D341Med (cell line): ENCODE measurements around the gene MEF2C.
"Not testable (repeated sequence)": the region's sequence is repeated elsewhere in the genome, so short reads cannot be mapped to it uniquely, and the experiment has no call there.

Experiments
- DNase-seq: peaks from one replicate; pipeline ENCODE4 v3.0.0; 2012; ENCODE audit warnings: low spot score

The MEF2C gene

GRCh38 chr5:88883059-88883835, at the start of gene MEF2C:
TSS of gene MEF2C (minus strand) at chr5:88883184. CDS start at chr5:88823788, 59,396 bp downstream.
- DNase-seq: peak; percentile 76

- DNase-seq: no peak
Measured at GRCh38 chr5:88932541-88932940, 49.6 kb upstream of the MEF2C start.

GRCh38 chr5:88930335-88930734, 47.4 kb upstream of the MEF2C start:
- DNase-seq: no peak

- DNase-seq: no peak
Measured at GRCh38 chr5:88929385-88929784, 46.4 kb upstream of the MEF2C start.

- DNase-seq: no peak
Measured at GRCh38 chr5:88926774-88927173, 43.8 kb upstream of the MEF2C start.

- DNase-seq: no peak
Measured at GRCh38 chr5:88925692-88926490, 42.9 kb upstream of the MEF2C start.

GRCh38 chr5:88924330-88924657, 41.3 kb upstream of the MEF2C start:
- DNase-seq: no peak

GRCh38 chr5:88923623-88924329, 40.8 kb upstream of the MEF2C start:
- DNase-seq: no peak

- not testable (repeated sequence) for DNase-seq
Measured at GRCh38 chr5:88912743-88913142, 29.8 kb upstream of the MEF2C start.

GRCh38 chr5:88911059-88911572, 28.1 kb upstream of the MEF2C start:
- DNase-seq: not testable (repeated sequence)

- not testable (repeated sequence) for DNase-seq
Measured at GRCh38 chr5:88904478-88904877, 21.5 kb upstream of the MEF2C start.

GRCh38 chr5:88903966-88904365, 21.0 kb upstream of the MEF2C start:
- not testable (repeated sequence) for DNase-seq

- not testable (repeated sequence) for DNase-seq
Measured at GRCh38 chr5:88901077-88901476, 18.1 kb upstream of the MEF2C start.

GRCh38 chr5:88899096-88899737, 16.2 kb upstream of the MEF2C start:
- no peak for DNase-seq

- no peak for DNase-seq
Measured at GRCh38 chr5:88897748-88898147, 14.8 kb upstream of the MEF2C start.

GRCh38 chr5:88895681-88896501, 12.9 kb upstream of the MEF2C start:
- DNase-seq: no peak

GRCh38 chr5:88892669-88893068, 9.7 kb upstream of the MEF2C start:
- no peak for DNase-seq

GRCh38 chr5:88890070-88890781, 7.2 kb upstream of the MEF2C start:
- no peak for DNase-seq

- no peak for DNase-seq
Measured at GRCh38 chr5:88889189-88890069, 6.4 kb upstream of the MEF2C start.

- DNase-seq: no peak
Measured at GRCh38 chr5:88888848-88889188, 5.8 kb upstream of the MEF2C start.
